Measurements from ENCODE around the gene REV3L. TPM values are rescaled to one million over a fixed set of nuclear protein-coding genes. Genes with fewer than 3 reads are reported as not detected.
A peak's percentile ranks its signal among the peaks of the same experiment; 100 is the strongest.
"Not testable (repeated sequence)": the region's sequence is repeated elsewhere in the genome, so short reads cannot be mapped to it uniquely, and the experiment has no call there.

REV3L gene
- total RNA-seq, 1 donor from 2014 or later: 23.0 TPM

- no peak overlapping the region for H3K9ac ChIP-seq (ENCODE audit: low read length)
- no peaks in the 10 kb centered on the region for H3K9me3 ChIP-seq (ENCODE audit: insufficient read depth, low read depth, low read length)
- Mint-ChIP-seq H3K9me3 (ENCODE audit: unreplicated experiment) (no peaks in the 10 kb centered on the region), H3K27ac (ENCODE audit: unreplicated experiment) (no peak overlapping the region), H3K27me3 (ENCODE audit: low read depth, unreplicated experiment) (no peaks in the 10 kb centered on the region), H3K4me1 (ENCODE audit: low read depth, unreplicated experiment) (peaks cover 16% of the 10 kb centered on the region), H3K4me3 (ENCODE audit: unreplicated experiment) (no peak overlapping the region), H3K36me3 (ENCODE audit: low read depth, unreplicated experiment) (peaks cover 4% of the 10 kb centered on the region)
- H3K36me3 ChIP-seq (ENCODE audit: insufficient read depth, low read length): no peaks in the 10 kb centered on the region
- DNase-seq (ENCODE audit: low read depth) (no peak), FAIRE-seq (no peak)
- TF ChIP-seq CTCF (IDR thresholded peaks at IDR 0.05; ENCODE audit: insufficient read depth, low read depth, low read length) (no peak), EZH2 (IDR thresholded peaks at IDR 0.05; ENCODE audit: insufficient read depth, low read length) (no peak)
- no peaks in the 10 kb centered on the region for H4K20me1 ChIP-seq (ENCODE audit: insufficient read depth, low read length)
- no peaks in the 10 kb centered on the region for H3K4me1 ChIP-seq (ENCODE audit: insufficient read depth, low read length)
- no peak overlapping the region for H3K4me3 ChIP-seq (ENCODE audit: insufficient read depth, low read depth, low read length)
- H3K79me2 ChIP-seq (ENCODE audit: insufficient read depth, low read length): no peaks in the 10 kb centered on the region
- no peak overlapping the region for H2AFZ ChIP-seq (ENCODE audit: low read depth, low read length)
- H3K27me3 ChIP-seq (ENCODE audit: insufficient read depth, low read length): no peaks in the 10 kb centered on the region
- no peak overlapping the region for H3K27ac ChIP-seq (ENCODE audit: low read depth, low read length)
- H3K4me2 ChIP-seq (ENCODE audit: low read length): no peak overlapping the region
These were observed 32.2 kb upstream of the REV3L start for GRCh38 chr6:111515259-111515658.

- not testable (repeated sequence) for H3K27me3 ChIP-seq (ENCODE audit: insufficient read depth, low read length); FAIRE-seq; H3K9me3 ChIP-seq (ENCODE audit: insufficient read depth, low read depth, low read length); H3K27ac ChIP-seq (ENCODE audit: low read depth, low read length); H3K9ac ChIP-seq (ENCODE audit: low read length); H3K36me3 ChIP-seq (ENCODE audit: insufficient read depth, low read length); H3K4me3 Mint-ChIP-seq (ENCODE audit: unreplicated experiment); H3K36me3 Mint-ChIP-seq (ENCODE audit: low read depth, unreplicated experiment); H3K4me1 ChIP-seq (ENCODE audit: insufficient read depth, low read length); H3K4me2 ChIP-seq (ENCODE audit: low read length); H4K20me1 ChIP-seq (ENCODE audit: insufficient read depth, low read length); H3K9me3 Mint-ChIP-seq (ENCODE audit: unreplicated experiment); DNase-seq (ENCODE audit: low read depth); H3K79me2 ChIP-seq (ENCODE audit: insufficient read depth, low read length); H3K4me3 ChIP-seq (ENCODE audit: insufficient read depth, low read depth, low read length); H3K27me3 Mint-ChIP-seq (ENCODE audit: low read depth, unreplicated experiment); H2AFZ ChIP-seq (ENCODE audit: low read depth, low read length)
- H3K27ac Mint-ChIP-seq (ENCODE audit: unreplicated experiment): peak overlapping the region; percentile 47
- peaks cover 16% of the 10 kb centered on the region for H3K4me1 Mint-ChIP-seq (ENCODE audit: low read depth, unreplicated experiment)
These were observed 31.5 kb upstream of the REV3L start for GRCh38 chr6:111514531-111514930.

GRCh38 chr6:111507219-111507618, 24.2 kb upstream of the REV3L start:
- not testable (repeated sequence) for H3K9me3 ChIP-seq (ENCODE audit: insufficient read depth, low read depth, low read length); H3K27ac ChIP-seq (ENCODE audit: low read depth, low read length); H3K4me3 Mint-ChIP-seq (ENCODE audit: unreplicated experiment); DNase-seq (ENCODE audit: low read depth); H3K9ac ChIP-seq (ENCODE audit: low read length); H4K20me1 ChIP-seq (ENCODE audit: insufficient read depth, low read length); H3K79me2 ChIP-seq (ENCODE audit: insufficient read depth, low read length); H3K4me1 ChIP-seq (ENCODE audit: insufficient read depth, low read length); H3K27me3 Mint-ChIP-seq (ENCODE audit: low read depth, unreplicated experiment); H3K27me3 ChIP-seq (ENCODE audit: insufficient read depth, low read length); FAIRE-seq; H3K9me3 Mint-ChIP-seq (ENCODE audit: unreplicated experiment); H3K36me3 ChIP-seq (ENCODE audit: insufficient read depth, low read length); H3K4me2 ChIP-seq (ENCODE audit: low read length); H3K36me3 Mint-ChIP-seq (ENCODE audit: low read depth, unreplicated experiment); H3K4me3 ChIP-seq (ENCODE audit: insufficient read depth, low read depth, low read length); H2AFZ ChIP-seq (ENCODE audit: low read depth, low read length); H3K27ac Mint-ChIP-seq (ENCODE audit: unreplicated experiment)
- H3K4me1 Mint-ChIP-seq (ENCODE audit: low read depth, unreplicated experiment): peaks cover 11% of the 10 kb centered on the region

- H4K20me1 ChIP-seq (ENCODE audit: insufficient read depth, low read length); H3K27ac ChIP-seq (ENCODE audit: low read depth, low read length); H3K27ac Mint-ChIP-seq (ENCODE audit: unreplicated experiment); DNase-seq (ENCODE audit: low read depth); H2AFZ ChIP-seq (ENCODE audit: low read depth, low read length); H3K9ac ChIP-seq (ENCODE audit: low read length); H3K4me1 ChIP-seq (ENCODE audit: insufficient read depth, low read length); H3K36me3 ChIP-seq (ENCODE audit: insufficient read depth, low read length); H3K9me3 ChIP-seq (ENCODE audit: insufficient read depth, low read depth, low read length); H3K27me3 Mint-ChIP-seq (ENCODE audit: low read depth, unreplicated experiment); H3K4me3 Mint-ChIP-seq (ENCODE audit: unreplicated experiment); H3K9me3 Mint-ChIP-seq (ENCODE audit: unreplicated experiment); H3K4me3 ChIP-seq (ENCODE audit: insufficient read depth, low read depth, low read length); H3K27me3 ChIP-seq (ENCODE audit: insufficient read depth, low read length); H3K4me2 ChIP-seq (ENCODE audit: low read length); FAIRE-seq: not testable (repeated sequence)
- H3K4me1 Mint-ChIP-seq (ENCODE audit: low read depth, unreplicated experiment): peaks cover 14% of the 10 kb centered on the region
- H3K79me2 ChIP-seq (ENCODE audit: insufficient read depth, low read length): peaks cover 12% of the 10 kb centered on the region
- H3K36me3 Mint-ChIP-seq (ENCODE audit: low read depth, unreplicated experiment): peaks cover 13% of the 10 kb centered on the region
These were observed 22.5 kb upstream of the REV3L start for GRCh38 chr6:111505498-111505897.
